Esophagus muscularis mucosa (tissue), 3 donors: ENCODE measurements around the gene DGKD.

Experiments
- POLR2A ChIP-seq: fragments of 450-650 bp; IDR thresholded peaks from one replicate; pipeline ENCODE4 v1.6.1; 2017; ENCODE audit warnings: antibody characterized with exemption, moderate library complexity, mild to moderate bottlenecking, low read depth
- TF ChIP-seq, protein P1 (sequence below), 3 experiments: fragments of 200-600 bp in 2 of 3; fragments of 450-650 bp in 1 of 3; sonication (generic) in 2 of 3; IDR thresholded peaks; one replicate each; pipeline ENCODE4 v1.5.1; 2017 to 2019; ENCODE audit warnings: antibody characterized with exemption in 3 of 3, mild to moderate bottlenecking in 2 of 3, moderate library complexity in 1 of 3

DNA sequence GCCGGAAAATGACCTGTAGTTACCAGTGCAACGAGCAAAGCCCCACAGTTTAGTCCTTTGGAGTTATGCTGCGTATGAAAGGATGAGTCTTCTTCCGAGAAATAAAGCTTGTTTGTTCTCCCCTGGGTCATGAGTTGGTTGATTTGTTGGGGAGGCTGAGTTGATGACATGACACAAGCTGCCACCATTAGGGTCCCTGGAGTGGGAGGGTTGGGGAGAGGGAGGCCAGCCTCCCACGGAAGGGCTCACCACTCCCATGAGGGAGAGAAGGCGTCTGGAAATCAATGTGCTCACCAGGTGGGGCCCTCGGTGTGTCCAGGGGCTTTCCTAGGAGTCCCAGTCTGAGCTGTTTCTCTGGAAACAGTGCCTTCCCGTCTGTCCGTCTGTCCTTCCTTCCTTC lies 7.4 kb upstream of the DGKD start:
- TF ChIP-seq, protein P1, sequence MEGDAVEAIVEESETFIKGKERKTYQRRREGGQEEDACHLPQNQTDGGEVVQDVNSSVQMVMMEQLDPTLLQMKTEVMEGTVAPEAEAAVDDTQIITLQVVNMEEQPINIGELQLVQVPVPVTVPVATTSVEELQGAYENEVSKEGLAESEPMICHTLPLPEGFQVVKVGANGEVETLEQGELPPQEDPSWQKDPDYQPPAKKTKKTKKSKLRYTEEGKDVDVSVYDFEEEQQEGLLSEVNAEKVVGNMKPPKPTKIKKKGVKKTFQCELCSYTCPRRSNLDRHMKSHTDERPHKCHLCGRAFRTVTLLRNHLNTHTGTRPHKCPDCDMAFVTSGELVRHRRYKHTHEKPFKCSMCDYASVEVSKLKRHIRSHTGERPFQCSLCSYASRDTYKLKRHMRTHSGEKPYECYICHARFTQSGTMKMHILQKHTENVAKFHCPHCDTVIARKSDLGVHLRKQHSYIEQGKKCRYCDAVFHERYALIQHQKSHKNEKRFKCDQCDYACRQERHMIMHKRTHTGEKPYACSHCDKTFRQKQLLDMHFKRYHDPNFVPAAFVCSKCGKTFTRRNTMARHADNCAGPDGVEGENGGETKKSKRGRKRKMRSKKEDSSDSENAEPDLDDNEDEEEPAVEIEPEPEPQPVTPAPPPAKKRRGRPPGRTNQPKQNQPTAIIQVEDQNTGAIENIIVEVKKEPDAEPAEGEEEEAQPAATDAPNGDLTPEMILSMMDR (IDR thresholded peaks at IDR 0.05), result no peak
- TF ChIP-seq POLR2A, result no peak
